PC-3 (cell line): Measurements from ENCODE around the gene DCLRE1A. TPM values are rescaled to one million over a fixed set of nuclear protein-coding genes. Genes with fewer than 3 reads are reported as not detected.

Source experiments
- ATAC-seq: fragments of 200-7000 bp; cut with Tn5 transposase; 2 replicates; pipeline ENCODE4 v1.9.1; 2020; ENCODE audit warnings: mild to moderate bottlenecking, moderate library complexity
- BruUV-seq: library from RNA; stranded (reverse); fragments of 400-500 nt; replicated peaks from 2 replicates; lab custom pipeline; 2021; lab: Mats Ljungman, UMichigan
- CTCF ChIA-PET: fragments of 300-600 bp; sonication (Branson Sonifier 250); formaldehyde crosslinking; loops from one replicate; lab custom pipeline; 2022; ENCODE audit warnings: antibody characterized with exemption; lab: Charles Lee
- POLR2A ChIA-PET: fragments of 300-600 bp; sonication (Branson Sonifier 250); formaldehyde crosslinking; loops from one replicate; lab custom pipeline; 2022; ENCODE audit warnings: antibody characterized with exemption; ENCODE audit not compliant: unreplicated experiment; lab: Charles Lee
- DNase-seq: peaks from one replicate; pipeline ENCODE4 v3.0.0-alpha.2; 2015
- H2AFZ ChIP-seq: fragments of 300-600 bp; sonication (generic); 2 replicates; pipeline ENCODE4 v1.6.0; 2016; ENCODE audit warnings: antibody characterized with exemption, low read length
- H3F3A ChIP-seq: fragments of 300-600 bp; sonication (generic); one replicate; pipeline ENCODE4 v1.6.0; 2017; ENCODE audit warnings: antibody characterized with exemption, low read length, control low read depth, mild to moderate bottlenecking; ENCODE audit not compliant: unreplicated experiment
- H3K27ac ChIP-seq: fragments of 300-600 bp; sonication (generic); 2 replicates; pipeline ENCODE4 v1.5.1; 2016; ENCODE audit warnings: mild to moderate bottlenecking, low read length
- H3K27me3 ChIP-seq: fragments of 300-600 bp; sonication (generic); 2 replicates; pipeline ENCODE4 v1.6.1; 2016; ENCODE audit warnings: low read length, mixed read lengths
- H3K36me3 ChIP-seq: fragments of 300-600 bp; sonication (generic); 2 replicates; pipeline ENCODE4 v1.6.1; 2016; ENCODE audit warnings: low read depth, mixed run types, low read length, mixed read lengths
- H3K4me1 ChIP-seq: fragments of 300-600 bp; sonication (generic); 2 replicates; pipeline ENCODE4 v1.5.1; 2016; ENCODE audit warnings: low read length; ENCODE audit not compliant: insufficient read depth
- H3K4me2 ChIP-seq: fragments of 300-600 bp; sonication (generic); 2 replicates; pipeline ENCODE4 v1.6.0; 2016; ENCODE audit warnings: low read length
- H3K4me3 ChIP-seq: fragments of 300-600 bp; sonication (generic); 2 replicates; pipeline ENCODE4 v1.5.1; 2016; ENCODE audit warnings: mild to moderate bottlenecking, low read length, mixed read lengths
- H3K79me2 ChIP-seq: fragments of 300-600 bp; sonication (generic); 2 replicates; pipeline ENCODE4 v1.6.1; 2017; ENCODE audit warnings: low read length, mixed read lengths
- H3K9ac ChIP-seq: fragments of 300-600 bp; sonication (generic); 2 replicates; pipeline ENCODE4 v1.6.0; 2016; ENCODE audit warnings: mild to moderate bottlenecking, low read length
- H3K9me2 ChIP-seq: fragments of 300-600 bp; sonication (generic); replicated peaks from 2 replicates; pipeline ENCODE4 v1.6.1; 2016; ENCODE audit warnings: mixed run types, low read length, mixed read lengths
- H3K9me3 ChIP-seq: fragments of 300-600 bp; sonication (generic); 2 replicates; pipeline ENCODE4 v1.6.1; 2016; ENCODE audit warnings: low read length, mixed read lengths
- H4K20me1 ChIP-seq: fragments of 300-600 bp; sonication (generic); 2 replicates; pipeline ENCODE4 v1.6.1; 2016; ENCODE audit warnings: low read length, mixed read lengths
- CTCF ChIP-seq: fragments of 300-600 bp; sonication (generic); conservative IDR thresholded peaks from 2 replicates; pipeline ENCODE4 v1.5.1; 2017; ENCODE audit warnings: antibody characterized with exemption, low read depth, mild to moderate bottlenecking, low read length
- EZH2 ChIP-seq: fragments of 300-600 bp; sonication (generic); IDR thresholded peaks from one replicate; pipeline ENCODE4 v1.6.1; 2017; ENCODE audit warnings: antibody characterized with exemption, mild to moderate bottlenecking, low read length; ENCODE audit not compliant: unreplicated experiment
- EZH2phosphoT487 ChIP-seq: fragments of 300-600 bp; sonication (generic); IDR thresholded peaks from 2 replicates; pipeline ENCODE4 v1.6.1; 2018; ENCODE audit warnings: mild to moderate bottlenecking, antibody characterized with exemption, low read length, borderline replicate concordance
- intact Hi-C: fragments of 100-400 bp; cut with micrococcal nuclease; formaldehyde crosslinking; loops from 2 replicates; pipeline ENCODE4 v1.9.0; 2023
- total RNA-seq: library from RNA; depleted of rRNA; stranded (reverse); fragments of >200 nt; gene quantifications from 2 replicates; pipeline ENCODE4 v1.2.3, GENCODE V29; 2014

Gene DCLRE1A
- total RNA-seq, 1 experiment from 2014 or later = 5.0 TPM

GRCh38 chr10:113897693-113898618 is 44.1 kb upstream of the DCLRE1A start:
- Histone ChIP-seq H3K36me3 (peaks cover 5% of the 10 kb centered on the region; the same call in 1 of the 2 replicates), H3K4me2 (no peak overlapping the region)
- CTCF ChIA-PET = no interaction called here

GRCh38 chr10:113895018-113895417 is 41.1 kb upstream of the DCLRE1A start:
- no peak overlapping the region for H3K4me3 ChIP-seq

More at GRCh38 chr10:113897693-113898618, 44.1 kb upstream of the DCLRE1A start:
- intact Hi-C loops = no loop called here
- Histone ChIP-seq H3F3A (no peaks in the 10 kb centered on the region), H3K9me3 (no peaks in the 10 kb centered on the region), H3K9me2 (no peaks in the 10 kb centered on the region), H3K27ac (no peak overlapping the region), H3K79me2 (no peaks in the 10 kb centered on the region), H3K9ac (no peak overlapping the region), H4K20me1 (peaks cover 10% of the 10 kb centered on the region; the same call in 1 of the 2 replicates), H3K27me3 (no peaks in the 10 kb centered on the region), H2AFZ (no peak overlapping the region), H3K4me1 (peaks cover 13% of the 10 kb centered on the region), H3K4me3 (no peak overlapping the region)
- DNase-seq = no peak
- no TSS peak for BruUV-seq
- ATAC-seq = no peak
- POLR2A ChIA-PET = no interaction called here
- TF ChIP-seq CTCF (no peak), EZH2phosphoT487 (no peak), EZH2 (no peak)

More at GRCh38 chr10:113895018-113895417, 41.1 kb upstream of the DCLRE1A start:
- ATAC-seq (peak; percentile 95), DNase-seq (peak; percentile 82)
- no TSS peak for BruUV-seq
- TF ChIP-seq EZH2phosphoT487 (no peak), CTCF (no peak), EZH2 (no peak)
- H4K20me1 ChIP-seq = peaks cover 10% of the 10 kb centered on the region; the same call in 1 of the 2 replicates
- no peak overlapping the region for H3K9ac ChIP-seq
- peaks cover 13% of the 10 kb centered on the region for H3K4me1 ChIP-seq
- no peaks in the 10 kb centered on the region for H3K79me2 ChIP-seq
- H3F3A ChIP-seq = no peaks in the 10 kb centered on the region
- ChIA-PET POLR2A (interaction anchor here (0.5 to 0.8 kb wide), 2 partner anchors 30 to 184 kb away, joined by 3 to 7 read pairs; no protein-coding TSS in a partner anchor), CTCF (interaction anchor here (0.5 kb wide), 1 partner anchor 44 kb away, joined by 7 read pairs; no protein-coding TSS in a partner anchor)
- H3K27ac ChIP-seq = no peak overlapping the region
- no peaks in the 10 kb centered on the region for H3K27me3 ChIP-seq
- H3K4me2 ChIP-seq = no peak overlapping the region
- no peaks in the 10 kb centered on the region for H3K36me3 ChIP-seq
- H3K9me2 ChIP-seq = no peaks in the 10 kb centered on the region
- H3K9me3 ChIP-seq = no peaks in the 10 kb centered on the region
- no peak overlapping the region for H2AFZ ChIP-seq
- intact Hi-C loops = loop anchor here (2.0 kb wide), 2 partner anchors 40 to 64 kb away; partner anchors contain the start of genes DCLRE1A and NHLRC2
